Peyer's patch (tissue), 4 donors: ENCODE results near the gene PTPRU. TPM values are rescaled to one million over a fixed set of nuclear protein-coding genes. Genes with fewer than 3 reads are reported as not detected.

Experiments used
- DNase-seq, 3 donors: peaks; one replicate each; pipeline ENCODE4 v3.0.0-alpha.2; 2017 to 2019
- H3K27ac ChIP-seq, 4 donors: fragments of 200-600 bp; sonication (generic); one replicate each; pipeline ENCODE4 v1.5.1; 2016 to 2019
- H3K27me3 ChIP-seq, 2 donors: fragments of 200-600 bp; sonication (generic); one replicate each; pipeline ENCODE4 v1.5.1; 2019
- H3K36me3 ChIP-seq, 3 donors: fragments of 200-600 bp; sonication (generic); one replicate each; pipeline ENCODE4 v1.5.1; 2016 to 2019
- H3K4me1 ChIP-seq, 4 donors: fragments of 200-600 bp; sonication (generic); one replicate each; pipeline ENCODE4 v1.5.1; 2016 to 2019
- H3K4me3 ChIP-seq, 4 donors: fragments of 200-600 bp; sonication (generic); 1 replicate in 3 of 4; 2 replicates in 1 of 4; pipeline ENCODE4 v1.5.1; 2016 to 2019; ENCODE audit warnings: mild to moderate bottlenecking in 1 of 4
- H3K9me3 ChIP-seq, 4 donors: fragments of 200-600 bp; sonication (generic); one replicate each; pipeline ENCODE4 v1.5.1; 2016 to 2019; ENCODE audit warnings: mild to moderate bottlenecking in 1 of 4
- POLR2A ChIP-seq, 2 donors: fragments of 450-650 bp; IDR thresholded peaks; one replicate each; pipeline ENCODE4 v1.5.1; 2017; ENCODE audit warnings: antibody characterized with exemption in 2 of 2, mild to moderate bottlenecking in 2 of 2, moderate library complexity in 2 of 2
- total RNA-seq, 4 donors: library from RNA; depleted of rRNA; stranded (reverse); fragments of >200 nt; gene quantifications; one replicate each; pipeline ENCODE4 v1.1.0, GENCODE V29; 2016
- TF ChIP-seq, protein P1 (sequence below), 6 experiments: fragments of 450-650 bp in 4 of 6; fragments of 200-600 bp in 2 of 6; sonication (generic) in 1 of 6; IDR thresholded peaks; one replicate each; pipeline ENCODE4 v1.5.1; 2017 to 2019; ENCODE audit warnings: antibody characterized with exemption in 6 of 6, mild to moderate bottlenecking in 3 of 6, moderate library complexity in 1 of 6

Gene PTPRU
- total RNA-seq, 4 donors from 2014 or later, result 0.18 to 5.0 (median 4.0) TPM

DNA sequence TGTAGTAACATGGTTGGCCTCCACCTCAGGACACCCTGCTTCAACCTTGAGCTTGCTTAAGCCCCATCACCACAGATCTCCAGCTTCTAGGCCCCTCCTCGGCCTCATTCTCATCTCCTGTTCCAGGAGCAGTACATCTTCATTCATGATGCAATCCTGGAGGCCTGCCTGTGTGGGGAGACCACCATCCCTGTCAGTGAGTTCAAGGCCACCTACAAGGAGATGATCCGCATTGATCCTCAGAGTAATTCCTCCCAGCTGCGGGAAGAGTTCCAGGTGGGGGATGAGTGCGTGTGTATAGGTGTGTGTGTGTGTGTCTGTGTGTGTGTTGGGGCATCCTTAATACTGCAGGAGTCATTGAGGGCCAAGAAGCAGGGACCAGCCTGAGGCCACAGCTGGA is 79.6 kb downstream of the PTPRU start:
- Histone ChIP-seq H3K4me3 (no peak overlapping the region), H3K9me3 (no peaks in the 10 kb centered on the region), H3K27ac (no peak overlapping the region), H3K27me3 (no peaks in the 10 kb centered on the region), H3K4me1 (no peaks in the 10 kb centered on the region), H3K36me3 (no peaks in the 10 kb centered on the region)
- DNase-seq, result no peak
- TF ChIP-seq, protein P1, sequence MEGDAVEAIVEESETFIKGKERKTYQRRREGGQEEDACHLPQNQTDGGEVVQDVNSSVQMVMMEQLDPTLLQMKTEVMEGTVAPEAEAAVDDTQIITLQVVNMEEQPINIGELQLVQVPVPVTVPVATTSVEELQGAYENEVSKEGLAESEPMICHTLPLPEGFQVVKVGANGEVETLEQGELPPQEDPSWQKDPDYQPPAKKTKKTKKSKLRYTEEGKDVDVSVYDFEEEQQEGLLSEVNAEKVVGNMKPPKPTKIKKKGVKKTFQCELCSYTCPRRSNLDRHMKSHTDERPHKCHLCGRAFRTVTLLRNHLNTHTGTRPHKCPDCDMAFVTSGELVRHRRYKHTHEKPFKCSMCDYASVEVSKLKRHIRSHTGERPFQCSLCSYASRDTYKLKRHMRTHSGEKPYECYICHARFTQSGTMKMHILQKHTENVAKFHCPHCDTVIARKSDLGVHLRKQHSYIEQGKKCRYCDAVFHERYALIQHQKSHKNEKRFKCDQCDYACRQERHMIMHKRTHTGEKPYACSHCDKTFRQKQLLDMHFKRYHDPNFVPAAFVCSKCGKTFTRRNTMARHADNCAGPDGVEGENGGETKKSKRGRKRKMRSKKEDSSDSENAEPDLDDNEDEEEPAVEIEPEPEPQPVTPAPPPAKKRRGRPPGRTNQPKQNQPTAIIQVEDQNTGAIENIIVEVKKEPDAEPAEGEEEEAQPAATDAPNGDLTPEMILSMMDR (IDR thresholded peaks at IDR 0.05), result no peak
- no peak for TF ChIP-seq POLR2A (IDR thresholded peaks at IDR 0.05)

DNA sequence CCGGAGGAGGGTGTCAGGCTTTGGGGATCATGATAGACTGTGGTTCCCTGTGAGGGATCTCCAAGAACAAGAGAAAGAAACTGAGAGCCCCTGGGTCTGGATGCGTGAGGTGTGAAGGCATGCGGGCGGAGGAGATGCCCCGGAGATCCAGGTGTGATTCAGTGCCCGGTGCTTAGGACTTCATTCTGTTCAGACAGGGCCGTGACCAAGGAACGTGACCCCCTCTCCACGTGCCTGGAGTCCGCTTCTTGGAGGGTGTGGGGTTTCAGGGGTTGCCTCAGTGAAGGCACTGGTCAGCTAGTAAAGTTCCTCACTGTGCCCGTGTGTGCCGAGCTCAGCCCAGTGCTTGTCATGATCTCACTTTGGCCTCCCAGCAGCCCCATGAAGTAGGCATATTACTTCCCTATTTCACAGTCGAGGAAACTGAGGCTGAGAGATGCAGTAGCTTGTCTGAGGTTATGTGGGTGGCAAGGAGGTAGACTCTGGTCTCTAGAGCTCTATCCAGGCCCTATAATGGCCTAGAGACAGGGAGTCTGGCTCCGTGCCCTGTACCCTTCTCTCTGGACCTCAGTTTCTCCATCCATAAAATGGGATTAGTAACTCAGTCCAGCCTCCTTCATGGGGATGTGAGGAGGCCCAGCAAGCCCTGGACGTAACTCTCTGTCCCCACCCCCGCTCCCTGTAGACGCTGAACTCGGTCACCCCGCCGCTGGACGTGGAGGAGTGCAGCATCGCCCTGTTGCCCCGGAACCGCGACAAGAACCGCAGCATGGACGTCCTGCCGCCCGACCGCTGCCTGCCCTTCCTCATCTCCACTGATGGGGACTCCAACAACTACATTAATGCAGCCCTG is 81.0 kb downstream of the PTPRU start:
- Histone ChIP-seq H3K36me3 (no peaks in the 10 kb centered on the region), H3K4me3 (no peak overlapping the region), H3K27ac (no peak overlapping the region), H3K9me3 (no peaks in the 10 kb centered on the region), H3K4me1 (no peaks in the 10 kb centered on the region), H3K27me3 (no peaks in the 10 kb centered on the region)
- TF ChIP-seq POLR2A (IDR thresholded peaks at IDR 0.05), result no peak
- TF ChIP-seq, protein P1 (IDR thresholded peaks at IDR 0.05), result no peak
- DNase-seq, result no peak

DNA sequence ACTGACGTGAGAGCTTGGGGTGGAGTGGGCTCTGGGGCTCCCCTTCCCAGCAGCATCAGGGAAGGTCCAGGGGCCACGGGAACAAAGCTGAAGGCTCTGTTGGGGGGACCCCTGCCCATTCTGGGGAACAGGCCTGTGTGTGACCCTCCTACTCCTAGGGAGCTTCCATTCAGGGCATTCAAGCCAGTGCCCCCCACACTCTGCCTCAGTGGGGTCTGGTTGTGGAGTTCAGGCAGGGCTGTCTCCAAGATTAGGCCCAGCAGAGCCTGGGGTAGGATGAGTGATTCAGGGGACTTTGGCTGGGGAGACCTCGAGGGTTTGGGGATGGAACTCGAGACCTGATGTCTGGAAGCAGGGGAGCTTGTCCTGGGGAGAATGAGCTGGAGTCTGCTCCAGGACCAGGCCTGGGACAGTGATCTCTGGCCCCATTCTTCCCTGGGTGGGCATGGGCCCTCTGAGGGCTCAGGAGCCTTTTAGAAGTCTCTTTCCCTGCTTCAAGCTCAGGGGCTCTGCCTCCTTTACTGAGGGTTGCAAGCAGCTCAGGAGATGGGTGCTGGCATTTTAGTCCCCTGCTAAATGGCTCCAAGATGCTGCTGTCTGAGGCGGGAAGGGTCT is 81.7 kb downstream of the PTPRU start:
- H3K4me1 ChIP-seq, result no peaks in the 10 kb centered on the region
- TF ChIP-seq, protein P1 (IDR thresholded peaks at IDR 0.05), result no peak
- TF ChIP-seq POLR2A (IDR thresholded peaks at IDR 0.05), result no peak
- no peaks in the 10 kb centered on the region for H3K27me3 ChIP-seq
- no peak overlapping the region for H3K4me3 ChIP-seq
- H3K36me3 ChIP-seq, result no peaks in the 10 kb centered on the region
- no peak overlapping the region for H3K27ac ChIP-seq
- H3K9me3 ChIP-seq, result no peaks in the 10 kb centered on the region
- no peak for DNase-seq

DNA sequence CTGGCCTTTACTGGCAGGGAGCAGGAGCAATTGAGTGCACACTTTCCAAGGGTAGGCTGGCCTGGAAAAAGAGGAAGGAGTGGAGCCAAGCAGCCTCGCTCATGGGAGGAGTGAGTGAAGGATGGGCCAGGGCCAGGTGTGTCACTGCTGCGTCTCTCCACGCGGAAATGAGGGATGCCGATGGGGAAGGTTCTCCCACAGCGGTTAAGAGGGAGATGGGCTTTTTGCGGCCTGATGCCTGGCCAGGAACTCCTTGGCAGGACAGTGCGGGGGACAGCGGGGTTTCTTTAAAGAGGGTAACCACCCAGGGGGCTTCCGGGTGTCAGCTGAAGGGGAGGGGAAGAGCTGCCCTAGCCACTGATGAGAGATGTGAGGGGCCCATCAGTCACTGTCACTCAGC is 82.4 kb downstream of the PTPRU start:
- H3K9me3 ChIP-seq, result no peaks in the 10 kb centered on the region
- TF ChIP-seq POLR2A (IDR thresholded peaks at IDR 0.05), result no peak
- TF ChIP-seq, protein P1 (IDR thresholded peaks at IDR 0.05), result no peak
- no peaks in the 10 kb centered on the region for H3K27me3 ChIP-seq
- H3K27ac ChIP-seq, result no peak overlapping the region
- H3K4me1 ChIP-seq, result no peaks in the 10 kb centered on the region
- DNase-seq, result no peak
- no peaks in the 10 kb centered on the region for H3K36me3 ChIP-seq
- no peak overlapping the region for H3K4me3 ChIP-seq

DNA sequence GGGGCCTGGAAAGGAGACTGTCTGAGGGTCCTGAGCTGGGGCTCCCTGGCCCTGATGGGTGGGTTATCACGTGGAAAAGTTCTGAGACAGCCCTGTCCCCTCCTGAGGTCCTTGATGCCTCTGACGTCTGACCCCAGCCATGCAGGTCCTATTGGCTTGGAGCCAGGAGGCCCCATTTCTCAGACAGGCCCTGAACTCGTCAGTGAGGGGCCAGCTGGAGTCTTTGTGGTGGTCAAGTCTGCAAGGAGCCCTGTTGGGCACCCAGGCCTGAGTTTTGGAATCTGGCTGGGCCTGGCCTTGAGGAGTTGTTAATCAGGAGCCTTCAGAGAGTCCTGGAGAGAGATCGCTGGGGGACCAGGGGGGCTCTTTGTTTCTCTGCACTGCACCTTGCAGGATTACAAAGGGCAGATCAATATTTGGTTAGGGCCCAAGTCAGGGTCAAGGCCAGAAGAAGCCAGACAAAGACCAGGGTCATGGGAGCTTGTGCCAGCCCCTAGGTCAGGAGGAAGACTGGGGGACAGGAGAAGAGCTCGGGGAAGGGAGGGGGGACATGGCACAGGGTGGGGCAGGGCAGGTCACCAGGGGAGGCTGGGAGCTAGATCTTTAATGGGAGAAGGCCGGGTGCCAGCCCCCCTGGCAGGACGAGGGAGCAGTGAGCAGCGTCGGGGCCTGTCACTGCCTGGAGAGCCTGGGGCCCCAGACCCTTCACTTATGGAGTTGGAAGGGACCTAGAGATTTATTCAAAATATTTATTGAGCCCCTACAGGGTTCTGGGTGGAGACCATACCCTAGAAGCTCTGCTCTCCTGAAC is 83.2 kb downstream of the PTPRU start:
- Histone ChIP-seq H3K9me3 (no peaks in the 10 kb centered on the region), H3K36me3 (no peaks in the 10 kb centered on the region)
- DNase-seq, result no peak

More for the DNA sequence above, 83.2 kb downstream of the PTPRU start:
- H3K4me3 ChIP-seq, result no peak overlapping the region
- H3K27ac ChIP-seq, result no peak overlapping the region
- no peaks in the 10 kb centered on the region for H3K27me3 ChIP-seq
- TF ChIP-seq, protein P1 (IDR thresholded peaks at IDR 0.05), result no peak
- no peak for TF ChIP-seq POLR2A (IDR thresholded peaks at IDR 0.05)
- H3K4me1 ChIP-seq, result no peaks in the 10 kb centered on the region
